HepG2 (cell line): ENCODE measurements around the gene NME2.

Experiments
- EZH2 ChIP-seq: conservative IDR thresholded peaks from 2 replicates; pipeline ENCODE4 v1.6.1; 2012; ENCODE audit warnings: mild to moderate bottlenecking, low read depth, low read length, moderate library complexity
- RFX5 ChIP-seq: IDR thresholded peaks from 2 replicates; pipeline ENCODE4 v1.6.1; 2011; ENCODE audit warnings: low read depth, low read length, improper control_type of control experiment
- TF ChIP-seq, protein P1 (sequence below): IDR thresholded peaks from 2 replicates; pipeline ENCODE4 v1.6.1; 2012; ENCODE audit warnings: inconsistent platforms
- TF ChIP-seq, protein P2 (sequence below): sonication (generic); formaldehyde crosslinking; IDR thresholded peaks from 2 replicates; pipeline ENCODE4 v1.5.0; 2020; ENCODE audit warnings: mild to moderate bottlenecking, missing genetic modification reagents

DNA sequence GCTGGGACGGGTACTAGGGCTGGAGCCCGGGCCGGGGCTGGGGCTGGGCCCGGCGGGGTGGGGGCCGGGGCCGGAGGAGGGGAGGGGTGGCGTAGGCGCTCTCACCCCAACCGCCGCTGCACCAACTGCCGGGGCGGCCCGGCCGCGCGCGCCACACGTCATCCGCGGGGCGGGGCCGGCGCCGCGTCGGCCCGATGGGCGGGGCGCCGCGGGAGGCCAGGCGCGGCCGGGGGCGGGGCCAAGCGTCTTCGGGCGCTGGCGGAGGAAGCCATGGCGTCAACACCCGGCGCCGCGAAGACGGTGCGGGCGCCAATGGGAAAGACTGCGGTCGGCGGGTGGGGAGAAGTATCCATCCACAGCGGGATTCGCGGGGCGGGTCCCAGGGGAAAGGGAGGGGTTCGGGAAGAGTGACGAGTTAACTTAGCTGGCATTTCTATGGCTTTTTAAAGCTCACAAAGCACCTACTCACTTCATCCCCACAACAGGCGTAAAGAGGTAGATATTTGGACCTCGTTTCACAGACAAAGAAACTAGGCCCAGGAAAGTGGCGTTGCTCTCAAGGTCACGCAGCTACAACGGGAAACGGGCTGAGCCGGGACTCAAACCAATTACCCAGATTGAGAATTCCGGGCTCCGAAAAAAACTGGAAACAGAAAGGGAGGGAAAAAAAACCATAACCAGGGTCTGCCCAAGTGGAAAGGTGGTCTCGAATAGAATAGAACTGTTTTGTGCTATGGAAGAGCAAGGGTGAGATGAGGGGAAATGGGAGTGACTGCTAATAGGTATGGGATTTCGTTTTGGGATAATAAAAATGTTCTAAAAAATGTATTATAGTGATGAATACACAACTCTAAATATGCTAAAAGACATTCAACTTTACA is 45.2 kb upstream of the NME2 start, which contains the start of gene SPAG9:
- TF ChIP-seq, protein P1, sequence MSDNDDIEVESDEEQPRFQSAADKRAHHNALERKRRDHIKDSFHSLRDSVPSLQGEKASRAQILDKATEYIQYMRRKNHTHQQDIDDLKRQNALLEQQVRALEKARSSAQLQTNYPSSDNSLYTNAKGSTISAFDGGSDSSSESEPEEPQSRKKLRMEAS, result peak; percentile 51; the same call in 1 of the 2 replicates
- TF ChIP-seq EZH2, result no peak
- TF ChIP-seq, protein P2, sequence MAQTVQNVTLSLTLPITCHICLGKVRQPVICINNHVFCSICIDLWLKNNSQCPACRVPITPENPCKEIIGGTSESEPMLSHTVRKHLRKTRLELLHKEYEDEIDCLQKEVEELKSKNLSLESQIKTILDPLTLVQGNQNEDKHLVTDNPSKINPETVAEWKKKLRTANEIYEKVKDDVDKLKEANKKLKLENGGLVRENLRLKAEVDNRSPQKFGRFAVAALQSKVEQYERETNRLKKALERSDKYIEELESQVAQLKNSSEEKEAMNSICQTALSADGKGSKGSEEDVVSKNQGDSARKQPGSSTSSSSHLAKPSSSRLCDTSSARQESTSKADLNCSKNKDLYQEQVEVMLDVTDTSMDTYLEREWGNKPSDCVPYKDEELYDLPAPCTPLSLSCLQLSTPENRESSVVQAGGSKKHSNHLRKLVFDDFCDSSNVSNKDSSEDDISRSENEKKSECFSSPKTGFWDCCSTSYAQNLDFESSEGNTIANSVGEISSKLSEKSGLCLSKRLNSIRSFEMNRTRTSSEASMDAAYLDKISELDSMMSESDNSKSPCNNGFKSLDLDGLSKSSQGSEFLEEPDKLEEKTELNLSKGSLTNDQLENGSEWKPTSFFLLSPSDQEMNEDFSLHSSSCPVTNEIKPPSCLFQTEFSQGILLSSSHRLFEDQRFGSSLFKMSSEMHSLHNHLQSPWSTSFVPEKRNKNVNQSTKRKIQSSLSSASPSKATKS (CRISPR knock-in tag), result no peak
- peak; percentile 56; the same call in 1 of the 2 replicates for TF ChIP-seq RFX5
